ENCODE measurements around the gene ANKRD62.
"Not testable (repeated sequence)": the region's sequence is repeated elsewhere in the genome, so short reads cannot be mapped to it uniquely, and the experiment has no call there.

ANKRD62 gene

GRCh38 chr18:12068316-12068949, 25.2 kb upstream of the ANKRD62 start:
- H3K9me3 ChIP-seq (ENCODE audit: low read length); H3K9ac ChIP-seq (ENCODE audit: low read length); H3K27ac ChIP-seq (ENCODE audit: low read depth, low read length); H3K27me3 ChIP-seq (ENCODE audit: control insufficient read depth in 1 of 2, insufficient read depth in 2 of 2, low read length in 2 of 2); H3K4me3 ChIP-seq (ENCODE audit: low read depth in 1 of 2, low read length in 2 of 2); H3K4me1 ChIP-seq (ENCODE audit: insufficient read depth, low read length); H3K36me3 ChIP-seq (ENCODE audit: insufficient read depth, low read length): not testable (repeated sequence)

- Histone ChIP-seq H3K4me1 (ENCODE audit: insufficient read depth, low read length) (no peaks in the 10 kb centered on the region), H3K4me3 (ENCODE audit: low read depth in 1 of 2, low read length in 2 of 2) (no peak overlapping the region), H3K9ac (ENCODE audit: low read length) (no peak overlapping the region), H3K9me3 (ENCODE audit: low read length) (no peaks in the 10 kb centered on the region), H3K27ac (ENCODE audit: low read depth, low read length) (no peak overlapping the region), H3K36me3 (ENCODE audit: insufficient read depth, low read length) (no peaks in the 10 kb centered on the region), H3K27me3 (ENCODE audit: control insufficient read depth in 1 of 2, insufficient read depth in 2 of 2, low read length in 2 of 2) (no peaks in the 10 kb centered on the region)
Observed at GRCh38 chr18:12068950-12069320, 24.7 kb upstream of the ANKRD62 start.

GRCh38 chr18:12071066-12071465, 22.6 kb upstream of the ANKRD62 start:
- H3K27ac ChIP-seq (ENCODE audit: low read depth, low read length); H3K4me1 ChIP-seq (ENCODE audit: insufficient read depth, low read length); H3K4me3 ChIP-seq (ENCODE audit: low read depth in 1 of 2, low read length in 2 of 2); H3K9me3 ChIP-seq (ENCODE audit: low read length); H3K27me3 ChIP-seq (ENCODE audit: control insufficient read depth in 1 of 2, insufficient read depth in 2 of 2, low read length in 2 of 2); H3K9ac ChIP-seq (ENCODE audit: low read length); H3K36me3 ChIP-seq (ENCODE audit: insufficient read depth, low read length): not testable (repeated sequence)

- no peaks in the 10 kb centered on the region for H3K27me3 ChIP-seq (ENCODE audit: control insufficient read depth in 1 of 2, insufficient read depth in 2 of 2, low read length in 2 of 2)
- H3K36me3 ChIP-seq (ENCODE audit: insufficient read depth, low read length) = no peaks in the 10 kb centered on the region
- no peaks in the 10 kb centered on the region for H3K4me1 ChIP-seq (ENCODE audit: insufficient read depth, low read length)
- no peak overlapping the region for H3K27ac ChIP-seq (ENCODE audit: low read depth, low read length)
- no peak overlapping the region for H3K9ac ChIP-seq (ENCODE audit: low read length)
- H3K9me3 ChIP-seq (ENCODE audit: low read length) = no peaks in the 10 kb centered on the region
- H3K4me3 ChIP-seq (ENCODE audit: low read depth in 1 of 2, low read length in 2 of 2) = no peak overlapping the region
Observed at GRCh38 chr18:12072996-12073395, 20.6 kb upstream of the ANKRD62 start.

- no peaks in the 10 kb centered on the region for H3K36me3 ChIP-seq (ENCODE audit: insufficient read depth, low read length)
- no peak overlapping the region for H3K4me3 ChIP-seq (ENCODE audit: low read depth in 1 of 2, low read length in 2 of 2)
- H3K9me3 ChIP-seq (ENCODE audit: low read length) = no peaks in the 10 kb centered on the region
- no peak overlapping the region for H3K27ac ChIP-seq (ENCODE audit: low read depth, low read length)
- no peaks in the 10 kb centered on the region for H3K4me1 ChIP-seq (ENCODE audit: insufficient read depth, low read length)
- no peaks in the 10 kb centered on the region for H3K27me3 ChIP-seq (ENCODE audit: control insufficient read depth in 1 of 2, insufficient read depth in 2 of 2, low read length in 2 of 2)
- no peak overlapping the region for H3K9ac ChIP-seq (ENCODE audit: low read length)
Observed at GRCh38 chr18:12074736-12075135, 18.9 kb upstream of the ANKRD62 start.

- no peaks in the 10 kb centered on the region for H3K4me1 ChIP-seq (ENCODE audit: insufficient read depth, low read length)
- H3K36me3 ChIP-seq (ENCODE audit: insufficient read depth, low read length) = no peaks in the 10 kb centered on the region
- H3K27me3 ChIP-seq (ENCODE audit: control insufficient read depth in 1 of 2, insufficient read depth in 2 of 2, low read length in 2 of 2) = no peaks in the 10 kb centered on the region
- H3K4me3 ChIP-seq (ENCODE audit: low read depth in 1 of 2, low read length in 2 of 2) = no peak overlapping the region
- no peak overlapping the region for H3K9ac ChIP-seq (ENCODE audit: low read length)
- no peak overlapping the region for H3K27ac ChIP-seq (ENCODE audit: low read depth, low read length)
- no peaks in the 10 kb centered on the region for H3K9me3 ChIP-seq (ENCODE audit: low read length)
Observed at GRCh38 chr18:12076424-12077140, 17.1 kb upstream of the ANKRD62 start.

GRCh38 chr18:12077994-12078393, 15.6 kb upstream of the ANKRD62 start:
- not testable (repeated sequence) for H3K9ac ChIP-seq (ENCODE audit: low read length); H3K36me3 ChIP-seq (ENCODE audit: insufficient read depth, low read length); H3K4me1 ChIP-seq (ENCODE audit: insufficient read depth, low read length); H3K9me3 ChIP-seq (ENCODE audit: low read length); H3K27ac ChIP-seq (ENCODE audit: low read depth, low read length); H3K27me3 ChIP-seq (ENCODE audit: control insufficient read depth in 1 of 2, insufficient read depth in 2 of 2, low read length in 2 of 2); H3K4me3 ChIP-seq (ENCODE audit: low read depth in 1 of 2, low read length in 2 of 2)

GRCh38 chr18:12079491-12080237, 14.0 kb upstream of the ANKRD62 start:
- Histone ChIP-seq H3K27ac (ENCODE audit: low read depth, low read length) (no peak overlapping the region), H3K27me3 (ENCODE audit: control insufficient read depth in 1 of 2, insufficient read depth in 2 of 2, low read length in 2 of 2) (no peaks in the 10 kb centered on the region), H3K4me1 (ENCODE audit: insufficient read depth, low read length) (no peaks in the 10 kb centered on the region), H3K36me3 (ENCODE audit: insufficient read depth, low read length) (no peaks in the 10 kb centered on the region), H3K9me3 (ENCODE audit: low read length) (no peaks in the 10 kb centered on the region), H3K4me3 (ENCODE audit: low read depth in 1 of 2, low read length in 2 of 2) (no peak overlapping the region), H3K9ac (ENCODE audit: low read length) (no peak overlapping the region)

GRCh38 chr18:12085136-12085535, 8.5 kb upstream of the ANKRD62 start:
- H3K36me3 ChIP-seq (ENCODE audit: insufficient read depth, low read length) = no peaks in the 10 kb centered on the region
- no peak overlapping the region for H3K27ac ChIP-seq (ENCODE audit: low read depth, low read length)
- H3K4me1 ChIP-seq (ENCODE audit: insufficient read depth, low read length) = no peaks in the 10 kb centered on the region
- no peak overlapping the region for H3K4me3 ChIP-seq (ENCODE audit: low read depth in 1 of 2, low read length in 2 of 2)
- no peak overlapping the region for H3K9ac ChIP-seq (ENCODE audit: low read length)
- no peaks in the 10 kb centered on the region for H3K9me3 ChIP-seq (ENCODE audit: low read length)
- no peaks in the 10 kb centered on the region for H3K27me3 ChIP-seq (ENCODE audit: control insufficient read depth in 1 of 2, insufficient read depth in 2 of 2, low read length in 2 of 2)

GRCh38 chr18:12085786-12086185, 7.9 kb upstream of the ANKRD62 start:
- H3K27me3 ChIP-seq (ENCODE audit: control insufficient read depth in 1 of 2, insufficient read depth in 2 of 2, low read length in 2 of 2) = no peaks in the 10 kb centered on the region
- H3K9me3 ChIP-seq (ENCODE audit: low read length) = no peaks in the 10 kb centered on the region
- no peaks in the 10 kb centered on the region for H3K36me3 ChIP-seq (ENCODE audit: insufficient read depth, low read length)
- H3K27ac ChIP-seq (ENCODE audit: low read depth, low read length) = no peak overlapping the region
- H3K4me3 ChIP-seq (ENCODE audit: low read depth in 1 of 2, low read length in 2 of 2) = no peak overlapping the region
- H3K4me1 ChIP-seq (ENCODE audit: insufficient read depth, low read length) = no peaks in the 10 kb centered on the region
- no peak overlapping the region for H3K9ac ChIP-seq (ENCODE audit: low read length)

GRCh38 chr18:12086249-12086648, 7.4 kb upstream of the ANKRD62 start:
- Histone ChIP-seq H3K4me3 (ENCODE audit: low read depth in 1 of 2, low read length in 2 of 2) (no peak overlapping the region), H3K9me3 (ENCODE audit: low read length) (no peaks in the 10 kb centered on the region), H3K9ac (ENCODE audit: low read length) (no peak overlapping the region), H3K4me1 (ENCODE audit: insufficient read depth, low read length) (no peaks in the 10 kb centered on the region), H3K27me3 (ENCODE audit: control insufficient read depth in 1 of 2, insufficient read depth in 2 of 2, low read length in 2 of 2) (no peaks in the 10 kb centered on the region), H3K27ac (ENCODE audit: low read depth, low read length) (no peak overlapping the region), H3K36me3 (ENCODE audit: insufficient read depth, low read length) (no peaks in the 10 kb centered on the region)

Measured in muscle layer of colon (tissue), 2 donors.